ENCODE results near the gene GYS2.

- TF ChIP-seq CTCF (IDR thresholded peaks at IDR 0.05) (no peak), POLR2A (IDR thresholded peaks at IDR 0.05) (no peak)
Observed at GRCh38 chr12:21566907-21567394, 37.7 kb downstream of the GYS2 start.
